Esophagus muscularis mucosa (tissue), 3 donors: ENCODE data around the gene ALDH8A1.

Experiments used
- CTCF ChIP-seq, 3 experiments: fragments of 200-600 bp in 2 of 3; fragments of 450-650 bp in 1 of 3; sonication (generic) in 2 of 3; IDR thresholded peaks; one replicate each; pipeline ENCODE4 v1.5.1; 2017 to 2019; ENCODE audit warnings: antibody characterized with exemption in 3 of 3, mild to moderate bottlenecking in 2 of 3, moderate library complexity in 1 of 3
- POLR2A ChIP-seq: fragments of 450-650 bp; IDR thresholded peaks from one replicate; pipeline ENCODE4 v1.6.1; 2017; ENCODE audit warnings: antibody characterized with exemption, moderate library complexity, mild to moderate bottlenecking, low read depth
- POLR2AphosphoS5 ChIP-seq, 2 donors: sonication (generic); formaldehyde crosslinking; IDR thresholded peaks; one replicate each; pipeline ENCODE4 v1.6.1; 2017; ENCODE audit warnings: antibody characterized with exemption in 2 of 2

- TF ChIP-seq POLR2A (no peak), CTCF (IDR thresholded peaks at IDR 0.05) (no peak), POLR2AphosphoS5 (IDR thresholded peaks at IDR 0.05) (no peak)
Observed at GRCh38 chr6:134949927-134950326, at the start of gene ALDH8A1.
